Cardiac muscle cell (in vitro differentiated cells and primary cell): Measurements from ENCODE around the gene CYP4A22. TPM values are rescaled to one million over a fixed set of nuclear protein-coding genes. Genes with fewer than 3 reads are reported as not detected.
"Not testable (repeated sequence)": the region's sequence is repeated elsewhere in the genome, so short reads cannot be mapped to it uniquely, and the experiment has no call there.

Source experiments
- DNase-seq, 2 donors: peaks; one replicate each; pipeline versions ENCODE4 v3.0.0 to v3.0.0-alpha.2; 2010 to 2017; ENCODE audit warnings: low read depth in 1 of 2, low spot score in 1 of 2
- H3K27ac ChIP-seq: fragments of 200-600 bp; sonication (generic); 2 replicates; pipeline ENCODE4 v1.5.1; 2016
- H3K27me3 ChIP-seq: fragments of 200-600 bp; sonication (generic); 2 replicates; pipeline ENCODE4 v1.6.0; 2016; ENCODE audit warnings: control low read depth
- H3K36me3 ChIP-seq: fragments of 200-600 bp; sonication (generic); 2 replicates; pipeline ENCODE4 v1.5.1; 2016; ENCODE audit warnings: control low read depth
- H3K4me1 ChIP-seq: fragments of 200-600 bp; sonication (generic); 2 replicates; pipeline ENCODE4 v1.8.1; 2017; ENCODE audit warnings: low read depth, mild to moderate bottlenecking, mixed run types
- H3K4me3 ChIP-seq: fragments of 200-600 bp; sonication (generic); 2 replicates; pipeline ENCODE4 v1.5.1; 2016; ENCODE audit warnings: mild to moderate bottlenecking
- H3K9me3 ChIP-seq: fragments of 200-600 bp; sonication (generic); 2 replicates; pipeline ENCODE4 v1.5.1; 2017; ENCODE audit warnings: low read depth, mild to moderate bottlenecking, control low read depth
- CTCF ChIP-seq: IDR thresholded peaks from 2 replicates; pipeline ENCODE4 v1.5.1; 2012; ENCODE audit warnings: low read depth, mild to moderate bottlenecking, low read length
- polyA plus RNA-seq: library from polyadenylated mRNA; unstranded; fragments of >200 nt; fragmentation: Nextera tagmentation; extraction: Ambion mirVana; gene quantifications from 2 replicates; pipeline ENCODE4 v1.2.1, GENCODE V29; 2016
- total RNA-seq: library from RNA; depleted of rRNA; stranded (reverse); fragments of >200 nt; gene quantifications from 2 replicates; pipeline ENCODE4 v1.2.3, GENCODE V29; 2016

Gene CYP4A22
- total RNA-seq = not detected in 2 replicates
- not detected in 2 replicates for polyA plus RNA-seq

GRCh38 chr1:47137198-47137597 lies at the start of gene CYP4A22:
Gene CYP4A22, plus strand, starts transcription at chr1:47137441. Its CDS starts 45 bp downstream, at chr1:47137486.
- no peak within 1 kb of the TSS for H3K4me3 ChIP-seq
- no peak within 1 kb of the TSS for H3K27ac ChIP-seq
- TF ChIP-seq CTCF = no peak
- DNase-seq = no peak
- H3K9me3 ChIP-seq = no peaks in the 10 kb centered on the region
- no peaks in the 10 kb centered on the region for H3K4me1 ChIP-seq
- H3K27me3 ChIP-seq = no peaks in the 10 kb centered on the region
- H3K36me3 ChIP-seq = no peaks in the 10 kb centered on the region

- DNase-seq = peak; percentile 23 to 53
- not testable (repeated sequence) for H3K9me3 ChIP-seq, H3K27me3 ChIP-seq, H3K27ac ChIP-seq, H3K36me3 ChIP-seq, H3K4me1 ChIP-seq, H3K4me3 ChIP-seq
- peak; percentile 40 for TF ChIP-seq CTCF
Observed at GRCh38 chr1:47089356-47089755, 47.9 kb upstream of the CYP4A22 start.

DNA sequence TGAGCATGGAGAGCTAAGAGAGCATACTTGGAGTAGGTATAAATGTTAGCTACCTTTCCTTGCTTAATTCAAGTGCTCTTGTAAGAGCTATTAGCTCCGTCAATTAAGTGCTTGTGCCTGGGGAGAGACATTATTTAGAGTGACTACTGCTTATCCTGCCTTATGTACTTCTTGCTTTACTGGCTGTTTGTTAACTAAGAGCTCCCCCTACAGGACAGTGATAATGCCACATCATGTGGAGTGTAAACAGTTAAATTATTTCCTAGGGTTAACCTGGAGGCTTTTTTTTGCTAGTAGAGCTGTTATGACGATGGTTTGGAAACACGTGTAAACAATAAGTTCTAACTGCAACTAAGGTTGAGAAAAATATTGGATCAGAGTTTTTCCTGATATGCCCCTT lies 45.8 kb upstream of the CYP4A22 start:
- not testable (repeated sequence) for H3K4me1 ChIP-seq, H3K27me3 ChIP-seq, H3K36me3 ChIP-seq, H3K9me3 ChIP-seq, DNase-seq, H3K27ac ChIP-seq, H3K4me3 ChIP-seq
- TF ChIP-seq CTCF = peak; percentile 35

- H3K36me3 ChIP-seq = no peaks in the 10 kb centered on the region
- no peaks in the 10 kb centered on the region for H3K9me3 ChIP-seq
- no peak overlapping the region for H3K27ac ChIP-seq
- H3K4me1 ChIP-seq = no peaks in the 10 kb centered on the region
- no peak for DNase-seq
- TF ChIP-seq CTCF = no peak
- H3K4me3 ChIP-seq = no peak overlapping the region
- H3K27me3 ChIP-seq = no peaks in the 10 kb centered on the region
Observed at GRCh38 chr1:47104816-47105215, 32.4 kb upstream of the CYP4A22 start.

DNA sequence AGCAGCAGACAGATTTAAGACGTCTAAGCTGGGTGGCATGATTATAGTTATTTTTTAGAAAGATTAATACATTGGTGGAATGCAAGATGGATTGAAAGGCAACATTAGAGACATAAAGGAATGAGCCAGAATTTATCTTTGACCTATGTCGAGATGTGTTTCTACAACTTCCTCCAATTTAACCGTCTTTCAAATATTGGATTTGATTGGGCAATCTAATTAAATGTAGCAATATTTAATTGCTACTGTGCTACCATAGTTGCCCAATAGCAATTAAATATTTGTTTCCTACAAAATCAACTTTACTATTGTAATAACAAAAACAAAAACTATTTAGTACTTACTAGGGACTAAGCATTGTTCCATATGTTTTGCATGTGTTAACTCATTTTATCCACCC lies 30.4 kb upstream of the CYP4A22 start:
- no peak overlapping the region for H3K4me3 ChIP-seq
- TF ChIP-seq CTCF = no peak
- DNase-seq = no peak

DNA sequence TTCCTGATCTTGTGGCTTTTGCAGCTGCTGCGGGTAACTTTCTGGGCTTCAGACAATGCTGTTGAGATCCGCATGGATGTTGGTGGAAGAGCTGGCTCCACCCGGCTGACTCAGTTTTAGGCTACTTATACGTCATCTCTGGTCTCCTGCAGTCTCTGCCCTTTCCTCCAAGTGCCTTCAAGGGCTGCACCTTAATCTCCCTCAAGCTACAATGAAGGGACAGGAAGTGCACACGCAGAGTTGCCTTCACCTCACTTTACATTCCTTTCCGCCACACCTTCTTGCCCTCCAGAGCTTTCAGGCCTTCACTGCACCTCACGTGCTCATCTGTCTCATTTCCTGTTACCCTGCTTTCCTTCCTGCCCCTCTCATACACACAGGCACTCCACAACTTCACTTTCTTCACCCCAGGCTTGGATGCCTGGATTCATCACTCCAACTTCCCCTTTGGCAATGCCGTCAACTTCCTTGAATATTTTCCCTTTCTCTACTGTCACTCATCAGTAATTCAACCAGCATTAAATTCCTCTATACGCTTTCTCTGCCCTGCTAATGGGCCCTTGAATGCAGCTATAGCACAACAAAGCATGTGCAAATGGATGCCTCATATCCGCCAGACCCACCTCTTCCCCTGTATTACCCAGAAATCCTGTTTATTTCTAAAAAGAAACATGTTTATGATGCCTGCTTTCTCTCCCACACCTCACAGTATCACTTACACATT lies 29.2 kb upstream of the CYP4A22 start:
- H3K4me1 ChIP-seq, H3K27ac ChIP-seq, H3K4me3 ChIP-seq, H3K36me3 ChIP-seq, H3K9me3 ChIP-seq, H3K27me3 ChIP-seq: not testable (repeated sequence)
- DNase-seq = peak in 1 of 2 donors; percentile 18

More for the DNA sequence above, 30.4 kb upstream of the CYP4A22 start:
- Histone ChIP-seq H3K4me1 (no peaks in the 10 kb centered on the region), H3K27me3 (no peaks in the 10 kb centered on the region), H3K27ac (no peak overlapping the region), H3K9me3 (no peaks in the 10 kb centered on the region), H3K36me3 (no peaks in the 10 kb centered on the region)

GRCh38 chr1:47109482-47109881 lies 27.8 kb upstream of the CYP4A22 start:
- H3K4me1 ChIP-seq, H3K4me3 ChIP-seq, H3K36me3 ChIP-seq, H3K9me3 ChIP-seq, H3K27ac ChIP-seq, H3K27me3 ChIP-seq, DNase-seq: not testable (repeated sequence)
